GM19395 (cell line): ENCODE measurements around the gene MOCS2.

Experiments
- ATAC-seq: cut with Tn5 transposase; IDR thresholded peaks from one replicate; pipeline ENCODE4 v1.9.1; 2021; ENCODE audit warnings: mild to moderate bottlenecking, moderate library complexity; ENCODE audit not compliant: unreplicated experiment

The MOCS2 gene

GRCh38 chr5:53095931-53096525 is 13.5 kb downstream of the MOCS2 start:
- ATAC-seq = peak; percentile 93

GRCh38 chr5:53095217-53095616 is 14.3 kb downstream of the MOCS2 start:
- no peak for ATAC-seq

DNA sequence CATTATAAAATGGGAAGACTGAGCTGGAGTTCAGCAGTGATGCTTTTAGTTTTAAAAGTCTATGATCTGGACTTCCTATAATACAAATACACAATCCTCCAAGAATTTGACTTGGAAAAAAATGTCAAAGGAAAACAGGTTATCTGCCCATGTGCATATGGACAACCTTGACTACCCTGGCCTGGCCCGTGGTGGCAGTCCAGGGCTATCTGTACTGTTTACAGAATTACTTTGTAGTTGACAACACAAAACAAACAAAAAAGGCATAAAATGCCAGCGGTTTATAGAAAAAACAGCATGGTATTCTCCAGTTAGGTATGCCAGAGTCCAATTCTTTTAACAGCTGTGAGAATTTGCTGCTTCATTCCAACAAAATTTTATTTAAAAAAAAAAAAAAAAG is 17.3 kb downstream of the MOCS2 start:
- no peak for ATAC-seq

- ATAC-seq = no peak
Measured at GRCh38 chr5:53091289-53091688, 18.3 kb downstream of the MOCS2 start.

DNA sequence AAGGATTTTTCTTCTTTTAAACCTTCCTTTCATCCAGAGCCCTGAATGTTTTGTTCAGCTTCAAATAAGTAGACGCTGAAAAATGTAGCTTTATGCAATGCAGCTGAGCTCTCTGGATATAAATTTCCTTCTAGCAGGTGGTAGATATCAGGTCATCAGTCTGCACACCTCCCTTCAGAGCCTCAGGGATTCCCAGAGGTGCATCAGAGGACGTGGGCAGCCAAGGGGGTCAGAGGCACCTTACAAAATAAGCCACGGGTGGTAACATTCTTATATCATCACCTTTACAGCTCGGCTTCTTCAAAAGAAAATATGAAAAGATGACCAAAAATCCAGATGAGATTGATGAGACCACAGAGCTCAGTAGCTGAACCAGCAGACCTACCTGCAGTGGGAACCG is 19.3 kb downstream of the MOCS2 start:
- no peak for ATAC-seq

DNA sequence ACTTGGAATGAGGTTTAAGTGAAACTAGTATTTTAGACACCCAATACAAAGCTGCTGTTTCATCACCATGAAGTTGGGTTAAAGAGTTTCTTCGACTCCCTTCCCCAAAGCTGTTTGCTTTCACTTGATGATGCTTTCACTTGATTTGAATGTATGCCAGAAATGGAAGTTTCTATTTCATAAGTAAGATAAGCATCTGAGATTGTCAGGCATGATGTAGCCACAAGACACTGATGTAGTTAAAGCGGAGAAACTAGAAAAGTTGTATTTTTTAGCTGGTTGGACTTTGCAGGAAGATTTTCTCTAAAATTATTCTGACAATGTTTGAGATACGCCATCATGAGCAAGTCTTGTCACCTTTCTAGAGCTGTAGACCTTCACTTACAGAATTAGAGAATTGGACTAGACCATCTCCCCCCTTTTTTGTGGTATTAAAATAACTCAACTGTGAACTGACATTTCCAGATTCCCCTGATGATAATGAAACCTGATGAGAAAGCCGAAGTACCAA is 20.0 kb downstream of the MOCS2 start:
- ATAC-seq = peak; percentile 98

- ATAC-seq = no peak
Measured at GRCh38 chr5:53087621-53088121, 21.9 kb downstream of the MOCS2 start.

- no peak for ATAC-seq
Measured at GRCh38 chr5:53087171-53087570, 22.4 kb downstream of the MOCS2 start.

GRCh38 chr5:53084546-53085255 is 24.9 kb downstream of the MOCS2 start:
- ATAC-seq = no peak

- no peak for ATAC-seq
Measured at GRCh38 chr5:53083927-53084326, 25.6 kb downstream of the MOCS2 start.

DNA sequence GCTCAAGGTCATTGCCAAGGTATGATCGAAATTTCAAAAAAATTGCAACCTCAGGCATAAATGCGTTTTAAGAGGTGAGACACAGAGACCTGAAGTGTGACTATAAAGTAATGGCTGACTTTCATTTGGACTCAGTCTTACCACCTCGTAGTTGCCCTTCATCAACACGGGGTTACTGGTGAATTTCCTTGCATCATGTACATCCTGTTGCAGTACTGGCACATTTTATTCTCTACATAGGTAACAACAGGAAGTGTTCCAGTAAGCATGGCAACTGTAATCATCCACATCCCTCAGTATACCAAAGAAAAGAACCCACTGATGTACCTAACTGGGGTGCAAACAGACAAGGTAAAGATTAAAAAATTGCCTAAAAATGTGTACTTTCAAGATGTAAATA is 29.3 kb downstream of the MOCS2 start:
- no peak for ATAC-seq

GRCh38 chr5:53076014-53076583 is 33.5 kb downstream of the MOCS2 start:
- ATAC-seq = no peak

DNA sequence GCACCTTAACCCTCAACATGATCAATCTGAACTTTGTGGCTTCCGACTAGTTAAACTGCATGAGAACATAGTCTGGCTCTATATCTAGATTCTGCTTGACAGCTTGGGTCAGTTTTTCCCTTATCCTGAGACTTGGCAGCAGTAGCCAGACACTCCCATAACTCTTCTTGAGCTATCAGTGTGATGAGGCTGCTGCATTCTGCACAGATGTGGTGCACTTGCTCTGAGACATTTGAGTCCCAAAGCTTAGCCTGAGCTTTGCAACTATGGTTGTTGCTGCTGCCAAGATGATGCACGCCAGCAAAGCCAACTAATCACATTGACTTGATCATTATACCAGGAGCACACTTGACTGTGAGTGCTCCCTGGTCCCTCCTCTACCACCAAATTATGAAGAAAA is 36.2 kb downstream of the MOCS2 start:
- no peak for ATAC-seq

- no peak for ATAC-seq
Measured at GRCh38 chr5:53071738-53072137, 37.8 kb downstream of the MOCS2 start.

GRCh38 chr5:53071298-53071697 is 38.3 kb downstream of the MOCS2 start:
- no peak for ATAC-seq

DNA sequence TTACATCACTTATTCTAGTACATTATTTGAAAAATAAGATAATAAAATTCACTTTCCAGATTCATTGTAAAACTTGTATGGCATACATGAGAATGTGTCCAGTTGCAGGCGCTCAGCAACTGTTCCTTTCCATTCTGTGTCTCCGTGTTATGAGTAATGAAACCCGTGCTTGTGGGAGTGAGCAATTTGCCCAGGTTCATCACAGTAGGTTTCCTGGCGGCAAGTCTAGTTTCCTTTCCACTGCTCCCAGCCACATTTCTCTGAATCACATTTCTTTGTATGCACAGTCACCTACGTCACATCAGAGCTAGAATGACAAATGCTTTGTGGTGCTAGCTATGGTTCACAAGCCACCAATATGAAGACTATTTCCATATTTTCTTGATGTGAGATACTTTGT is 39.9 kb downstream of the MOCS2 start:
- no peak for ATAC-seq

DNA sequence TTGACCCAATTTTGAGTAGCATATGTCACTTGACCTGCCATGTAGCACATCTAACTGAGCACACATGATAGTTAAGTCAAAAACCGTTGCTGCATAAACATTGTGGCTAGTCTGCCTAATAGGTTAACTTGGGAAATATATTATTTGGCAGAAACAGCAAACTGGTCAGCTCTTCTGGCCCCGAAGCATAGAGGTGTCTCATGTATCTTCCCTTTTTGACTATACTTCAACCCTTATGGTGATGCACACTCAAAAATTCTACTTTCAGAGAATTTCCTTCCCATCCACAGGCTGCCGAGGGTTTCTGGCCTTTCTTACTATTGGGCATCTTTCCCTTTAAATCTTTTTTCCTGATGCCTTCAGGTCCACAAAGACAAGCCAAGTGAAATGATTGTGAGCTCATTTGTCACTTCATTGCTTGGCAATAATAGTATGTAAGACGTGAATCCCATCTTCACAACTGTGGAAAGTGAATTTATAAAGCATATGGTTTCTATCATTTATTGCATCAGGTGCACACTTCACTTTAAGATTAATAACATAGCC is 41.2 kb downstream of the MOCS2 start:
- ATAC-seq = no peak

- no peak for ATAC-seq
Measured at GRCh38 chr5:53067641-53068040, 41.9 kb downstream of the MOCS2 start.

DNA sequence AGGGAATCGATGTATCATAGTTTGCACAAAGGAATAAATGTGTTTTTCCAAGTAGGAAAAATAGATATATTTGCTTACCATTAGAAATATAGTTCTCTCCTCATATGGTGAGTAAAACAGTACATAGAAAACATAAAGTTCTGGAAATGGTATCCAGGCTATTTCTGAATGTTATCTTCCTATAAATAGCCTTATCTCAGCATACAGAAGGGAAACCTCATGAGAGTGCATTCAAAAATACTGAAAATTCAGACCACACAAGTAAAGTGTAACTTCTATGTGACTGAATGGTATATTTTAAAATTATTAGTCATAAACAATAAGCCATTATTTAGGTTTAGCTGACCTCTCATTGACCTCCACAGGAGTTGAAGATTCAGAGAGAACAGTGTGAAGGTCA is 43.5 kb downstream of the MOCS2 start:
- ATAC-seq = no peak

DNA sequence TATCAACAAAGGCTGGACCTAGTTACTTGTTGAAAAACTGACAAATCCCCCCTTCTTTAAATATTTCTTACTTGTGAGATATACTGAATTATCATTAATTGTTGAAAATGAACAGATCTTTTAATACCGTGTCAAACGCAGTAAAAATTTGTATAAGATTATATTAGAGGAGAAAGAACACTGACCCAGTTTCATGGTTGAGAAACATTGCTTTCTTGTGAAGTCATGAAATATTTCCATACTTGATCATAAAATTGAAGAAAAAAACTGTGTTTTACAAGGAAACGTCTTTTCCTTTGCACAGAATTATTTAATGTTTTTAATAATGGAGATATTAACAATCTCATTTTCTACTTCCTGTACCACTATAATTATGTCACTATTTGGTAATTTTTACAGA is 45.8 kb downstream of the MOCS2 start:
- ATAC-seq = no peak

DNA sequence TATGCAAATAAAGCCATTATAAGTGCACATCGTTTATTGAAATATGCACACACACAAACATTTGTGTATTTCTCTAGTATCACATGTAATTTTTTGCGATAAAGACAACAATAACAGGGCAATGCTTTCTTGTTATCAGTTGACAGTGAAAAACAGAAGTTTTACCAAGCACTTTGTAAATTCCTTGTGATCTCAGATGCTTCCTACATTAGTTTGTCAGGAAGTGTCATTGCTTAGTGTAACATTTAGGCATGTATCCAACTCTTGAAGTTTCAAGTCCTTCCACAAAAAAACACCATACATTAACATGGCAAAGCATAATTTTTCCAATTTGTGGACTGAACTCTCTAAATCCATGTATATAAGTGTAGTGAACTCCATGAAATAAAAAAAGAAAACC is 46.4 kb downstream of the MOCS2 start:
- ATAC-seq = no peak

DNA sequence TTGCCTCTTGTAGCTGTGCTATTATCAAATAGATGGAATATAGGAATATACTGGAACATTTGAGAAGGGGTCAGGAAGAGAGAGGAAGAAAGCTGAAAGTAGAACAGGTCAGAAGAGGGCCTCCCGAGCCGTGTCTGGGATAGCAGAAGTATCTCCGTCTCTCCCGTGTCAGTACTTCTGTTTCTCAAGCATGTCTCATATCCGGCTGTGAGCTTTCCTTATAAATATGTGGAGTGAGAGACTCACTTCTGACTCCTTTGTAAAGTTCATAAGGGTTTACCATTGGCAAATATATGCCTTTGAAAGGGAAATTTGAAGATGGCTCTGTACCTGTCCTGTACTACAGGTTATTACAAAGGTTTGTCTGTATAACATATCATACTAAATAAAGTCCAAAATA is 50.3 kb downstream of the MOCS2 start:
- ATAC-seq = no peak
